Measurements from ENCODE around the gene CDK14. TPM values are rescaled to one million over a fixed set of nuclear protein-coding genes. Genes with fewer than 3 reads are reported as not detected.

Gene CDK14
- total RNA-seq, 4 donors from 2014 or later, result 22.2 to 36.3 (median 28.6) TPM

DNA sequence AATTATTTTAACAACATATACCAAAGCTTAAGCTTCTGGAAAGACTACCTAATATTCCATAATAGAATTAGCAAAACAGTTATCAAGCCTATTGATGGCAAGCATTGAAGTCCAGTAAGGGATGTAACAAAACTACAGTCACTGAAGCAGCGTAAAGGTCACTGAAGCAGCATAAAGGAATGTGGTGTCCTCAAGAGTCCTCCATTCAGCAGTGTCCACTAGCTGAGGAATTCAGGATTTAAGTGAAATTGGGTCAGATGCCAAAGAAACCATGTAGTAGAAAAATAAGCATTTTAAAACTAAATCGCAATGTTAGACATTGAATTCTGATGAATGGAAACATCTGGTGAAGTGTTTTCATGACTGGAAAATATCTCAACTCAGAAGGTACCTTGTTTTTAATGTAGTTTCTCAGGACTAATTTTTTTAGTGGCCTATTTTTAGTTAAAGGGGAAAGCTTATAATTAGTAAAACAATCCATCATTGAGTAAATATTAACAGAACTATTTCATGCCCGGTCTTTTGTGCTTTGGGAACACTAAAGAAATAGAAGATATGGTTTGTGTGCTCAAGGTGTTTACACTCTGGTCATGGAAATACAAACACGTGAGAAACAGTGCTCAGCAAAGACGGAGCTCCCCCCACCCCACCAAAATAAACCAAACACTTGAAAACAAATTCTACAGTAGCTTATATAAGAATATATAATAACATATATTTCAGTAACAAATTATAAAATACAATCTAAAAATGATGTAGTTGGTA is 121.4 kb downstream of the CDK14 start:
- no peak overlapping the region for H3K4me3 ChIP-seq
- DNase-seq (ENCODE audit: low spot score in 2 of 2), result no peak
- H3K9me3 ChIP-seq, result no peaks in the 10 kb centered on the region
- no peaks in the 10 kb centered on the region for H3K27me3 ChIP-seq
- H3K27ac ChIP-seq, result no peak overlapping the region
- peaks cover 0 to 25% (median 10%) of the 10 kb centered on the region in 4 donors for H3K4me1 ChIP-seq
- WGBS, 2 donors, result 52 to 53% methylated on average over 5 of the region's 5 CpGs
- TF ChIP-seq, protein P1, sequence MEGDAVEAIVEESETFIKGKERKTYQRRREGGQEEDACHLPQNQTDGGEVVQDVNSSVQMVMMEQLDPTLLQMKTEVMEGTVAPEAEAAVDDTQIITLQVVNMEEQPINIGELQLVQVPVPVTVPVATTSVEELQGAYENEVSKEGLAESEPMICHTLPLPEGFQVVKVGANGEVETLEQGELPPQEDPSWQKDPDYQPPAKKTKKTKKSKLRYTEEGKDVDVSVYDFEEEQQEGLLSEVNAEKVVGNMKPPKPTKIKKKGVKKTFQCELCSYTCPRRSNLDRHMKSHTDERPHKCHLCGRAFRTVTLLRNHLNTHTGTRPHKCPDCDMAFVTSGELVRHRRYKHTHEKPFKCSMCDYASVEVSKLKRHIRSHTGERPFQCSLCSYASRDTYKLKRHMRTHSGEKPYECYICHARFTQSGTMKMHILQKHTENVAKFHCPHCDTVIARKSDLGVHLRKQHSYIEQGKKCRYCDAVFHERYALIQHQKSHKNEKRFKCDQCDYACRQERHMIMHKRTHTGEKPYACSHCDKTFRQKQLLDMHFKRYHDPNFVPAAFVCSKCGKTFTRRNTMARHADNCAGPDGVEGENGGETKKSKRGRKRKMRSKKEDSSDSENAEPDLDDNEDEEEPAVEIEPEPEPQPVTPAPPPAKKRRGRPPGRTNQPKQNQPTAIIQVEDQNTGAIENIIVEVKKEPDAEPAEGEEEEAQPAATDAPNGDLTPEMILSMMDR (IDR thresholded peaks at IDR 0.05), result no peak
- no peak for TF ChIP-seq POLR2A (IDR thresholded peaks at IDR 0.05)
- TF ChIP-seq EP300 (IDR thresholded peaks at IDR 0.05), result no peak
- no peaks in the 10 kb centered on the region for H3K36me3 ChIP-seq

DNA sequence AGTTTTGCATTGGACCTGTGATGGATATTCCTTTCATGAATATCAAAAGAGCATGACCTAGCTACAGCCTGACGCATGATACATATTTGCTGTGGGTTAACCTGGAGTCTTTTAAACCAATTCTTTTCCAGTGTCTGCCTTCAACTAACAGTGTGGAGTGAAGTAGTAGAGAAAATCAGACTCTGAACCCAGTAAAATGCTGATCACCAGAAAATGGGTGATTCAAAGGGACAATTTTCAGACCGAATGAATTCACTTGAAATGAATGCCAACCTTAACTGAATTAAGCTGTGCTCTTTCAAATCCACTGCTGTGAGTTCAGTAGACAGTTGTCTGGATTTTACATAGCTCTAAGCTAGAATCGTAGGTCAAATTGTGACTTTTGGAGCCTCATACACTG is 123.0 kb downstream of the CDK14 start:
- WGBS, 2 donors, result 63 to 68% methylated on average over 3 of the region's 3 CpGs
- Histone ChIP-seq H3K36me3 (no peaks in the 10 kb centered on the region), H3K27me3 (no peaks in the 10 kb centered on the region), H3K9me3 (no peaks in the 10 kb centered on the region), H3K4me3 (no peak overlapping the region), H3K27ac (peak overlapping the region in 1 of 4 donors; percentile 5), H3K4me1 (peaks cover 0 to 28% (median 10%) of the 10 kb centered on the region in 4 donors)
- no peak for DNase-seq (ENCODE audit: low spot score in 2 of 2)
- TF ChIP-seq POLR2A (IDR thresholded peaks at IDR 0.05) (no peak), EP300 (IDR thresholded peaks at IDR 0.05) (no peak)
- TF ChIP-seq, protein P1 (IDR thresholded peaks at IDR 0.05), result no peak

DNA sequence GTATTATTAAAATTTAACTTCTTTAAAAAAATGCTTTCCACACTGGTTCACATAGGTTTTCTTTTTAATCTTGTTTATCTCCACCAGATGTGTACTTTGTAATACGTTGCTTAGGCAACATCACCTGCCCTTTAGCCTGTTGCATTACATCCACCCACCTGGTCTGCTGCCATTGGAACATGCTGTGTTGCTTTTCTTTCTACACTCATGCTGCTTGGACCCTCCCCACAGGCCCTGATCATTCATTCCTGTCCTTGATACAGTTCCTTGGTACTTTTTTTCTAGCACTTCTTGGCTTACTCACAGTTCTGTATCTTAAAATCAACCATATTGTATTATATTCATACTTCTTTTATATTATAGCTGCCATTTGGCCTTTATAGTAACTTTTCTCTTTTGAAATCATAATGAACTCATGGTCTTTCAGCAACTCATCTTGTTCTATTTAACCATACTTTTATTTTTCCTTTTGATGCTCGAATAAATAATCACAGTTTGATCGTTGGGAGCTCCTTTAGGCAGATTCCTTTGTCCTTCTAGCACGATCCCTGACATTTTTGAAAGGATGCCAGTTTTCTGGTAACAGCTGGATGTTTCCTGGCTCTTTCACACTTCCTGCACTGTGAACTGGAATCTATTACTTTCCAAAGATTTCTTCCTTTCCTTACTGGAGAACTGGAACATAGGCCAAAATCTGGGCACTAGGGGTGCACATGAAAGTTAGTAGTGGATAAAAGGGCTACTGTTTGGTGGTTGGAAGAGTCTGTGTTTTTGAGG is 125.1 kb downstream of the CDK14 start:
- Histone ChIP-seq H3K27me3 (no peaks in the 10 kb centered on the region), H3K36me3 (no peaks in the 10 kb centered on the region), H3K4me3 (no peak overlapping the region), H3K9me3 (no peaks in the 10 kb centered on the region), H3K27ac (peak overlapping the region; percentile 21 to 77 (median 54)), H3K4me1 (peaks cover 0 to 37% (median 10%) of the 10 kb centered on the region in 4 donors)
- peak in 1 of 2 donors; percentile 60 for TF ChIP-seq EP300 (IDR thresholded peaks at IDR 0.05)
- TF ChIP-seq POLR2A (IDR thresholded peaks at IDR 0.05), result no peak
- peak; percentile 63 to 74 for DNase-seq (ENCODE audit: low spot score in 2 of 2)
- 19 to 20% methylated on average over 4 of the region's 4 CpGs for WGBS, 2 donors

DNA sequence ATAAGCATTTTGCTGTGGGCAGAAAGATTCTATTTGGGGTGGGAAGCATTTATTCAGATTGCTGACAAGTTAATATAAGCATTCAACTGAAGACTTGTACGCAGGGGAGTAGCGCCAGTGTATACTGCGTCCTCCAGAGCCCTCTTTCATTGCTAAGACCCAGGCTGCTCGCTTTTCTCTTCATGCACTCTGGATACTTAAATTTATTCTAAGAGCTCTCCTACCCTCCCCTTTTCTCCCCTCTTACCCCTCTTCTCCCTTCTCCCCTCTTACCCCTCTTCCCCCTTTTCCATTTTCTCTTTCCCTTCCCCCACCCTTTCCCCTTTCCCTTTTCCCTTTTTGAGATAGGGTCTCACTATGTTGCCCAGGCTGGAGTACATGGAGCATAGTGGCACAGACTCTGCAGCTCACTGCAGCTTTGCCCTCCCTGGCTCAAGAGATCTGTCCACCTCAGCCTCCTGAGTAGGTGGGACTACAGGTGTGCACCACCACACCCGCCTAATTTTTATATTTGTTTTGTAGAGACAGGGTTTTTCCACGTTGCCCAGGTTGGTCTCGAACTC is 125.8 kb downstream of the CDK14 start:
- WGBS, 2 donors, result 82 to 83% methylated on average over 7 of the region's 7 CpGs
- Histone ChIP-seq H3K27me3 (no peaks in the 10 kb centered on the region), H3K36me3 (no peaks in the 10 kb centered on the region), H3K4me1 (peaks cover 0 to 45% (median 13%) of the 10 kb centered on the region in 4 donors), H3K9me3 (no peaks in the 10 kb centered on the region), H3K4me3 (no peak overlapping the region), H3K27ac (peak overlapping the region; percentile 21 to 77 (median 54))
- DNase-seq (ENCODE audit: low spot score in 2 of 2), result no peak
- TF ChIP-seq EP300 (IDR thresholded peaks at IDR 0.05) (no peak), POLR2A (IDR thresholded peaks at IDR 0.05) (no peak)
- TF ChIP-seq, protein P1 (IDR thresholded peaks at IDR 0.05), result no peak

DNA sequence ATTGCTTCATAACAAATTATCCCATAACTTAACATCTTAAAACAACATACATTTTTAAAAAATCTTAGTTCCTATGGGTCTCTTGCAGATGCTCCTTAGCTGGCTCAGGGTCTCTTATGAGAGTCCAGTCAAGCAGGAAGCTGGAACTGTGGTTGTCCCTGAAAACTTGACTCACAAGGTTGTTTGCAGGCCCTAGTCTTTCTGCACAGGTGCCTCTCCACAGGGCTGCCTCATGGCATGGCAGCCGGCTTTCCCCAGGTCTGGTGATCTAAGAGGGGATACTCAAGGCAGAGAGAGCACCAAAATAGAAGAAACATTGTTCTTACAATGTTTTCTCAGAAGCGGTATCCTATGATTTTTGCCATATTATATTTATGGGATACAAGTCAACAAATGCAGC is 127.1 kb downstream of the CDK14 start:
- no peaks in the 10 kb centered on the region for H3K27me3 ChIP-seq
- 75 to 80% methylated on average over 2 of the region's 2 CpGs for WGBS, 2 donors
- no peak overlapping the region for H3K4me3 ChIP-seq
- H3K36me3 ChIP-seq, result no peaks in the 10 kb centered on the region
- DNase-seq (ENCODE audit: low spot score in 2 of 2), result no peak
- no peaks in the 10 kb centered on the region for H3K9me3 ChIP-seq
- H3K4me1 ChIP-seq, result peaks cover 0 to 52% (median 18%) of the 10 kb centered on the region in 4 donors
- no peak overlapping the region for H3K27ac ChIP-seq
- TF ChIP-seq EP300 (IDR thresholded peaks at IDR 0.05) (no peak), POLR2A (IDR thresholded peaks at IDR 0.05) (no peak)
- TF ChIP-seq, protein P1 (IDR thresholded peaks at IDR 0.05), result no peak
